ENCODE results near the gene G6PC2. TPM values are rescaled to one million over a fixed set of nuclear protein-coding genes. Genes with fewer than 3 reads are reported as not detected.

The G6PC2 gene
- total and polyA plus RNA-seq, 10 of the 15 experiments (the other 5 are each of a cell fraction or from before 2014, with no cell fraction given): not detected

DNA sequence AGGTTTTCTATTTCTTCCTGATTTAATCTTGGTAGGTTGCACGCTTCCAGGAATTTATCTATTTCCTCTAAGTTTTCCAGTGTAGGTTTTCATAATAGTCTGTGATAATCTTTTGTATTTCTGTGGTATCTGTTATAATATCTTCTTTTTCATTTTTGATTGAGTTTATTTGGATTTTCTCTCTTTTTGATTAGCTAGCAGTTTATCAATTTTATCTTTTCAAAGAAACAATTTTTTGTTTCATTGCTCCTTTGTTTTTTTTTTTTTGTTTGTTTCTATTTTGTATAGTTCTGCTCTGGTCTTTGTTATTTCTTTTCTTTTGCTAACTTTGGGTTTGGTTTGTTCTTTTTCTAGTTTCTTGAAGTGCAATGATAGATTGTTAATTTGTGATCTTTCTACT, 51.3 kb downstream of the G6PC2 start (continued):
- TF ChIP-seq, protein P1, sequence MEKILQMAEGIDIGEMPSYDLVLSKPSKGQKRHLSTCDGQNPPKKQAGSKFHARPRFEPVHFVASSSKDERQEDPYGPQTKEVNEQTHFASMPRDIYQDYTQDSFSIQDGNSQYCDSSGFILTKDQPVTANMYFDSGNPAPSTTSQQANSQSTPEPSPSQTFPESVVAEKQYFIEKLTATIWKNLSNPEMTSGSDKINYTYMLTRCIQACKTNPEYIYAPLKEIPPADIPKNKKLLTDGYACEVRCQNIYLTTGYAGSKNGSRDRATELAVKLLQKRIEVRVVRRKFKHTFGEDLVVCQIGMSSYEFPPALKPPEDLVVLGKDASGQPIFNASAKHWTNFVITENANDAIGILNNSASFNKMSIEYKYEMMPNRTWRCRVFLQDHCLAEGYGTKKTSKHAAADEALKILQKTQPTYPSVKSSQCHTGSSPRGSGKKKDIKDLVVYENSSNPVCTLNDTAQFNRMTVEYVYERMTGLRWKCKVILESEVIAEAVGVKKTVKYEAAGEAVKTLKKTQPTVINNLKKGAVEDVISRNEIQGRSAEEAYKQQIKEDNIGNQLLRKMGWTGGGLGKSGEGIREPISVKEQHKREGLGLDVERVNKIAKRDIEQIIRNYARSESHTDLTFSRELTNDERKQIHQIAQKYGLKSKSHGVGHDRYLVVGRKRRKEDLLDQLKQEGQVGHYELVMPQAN (conservative IDR thresholded peaks at IDR 0.05): no peak
- no peak for TF ChIP-seq ASH2L (IDR thresholded peaks at IDR 0.05; ENCODE audit: borderline replicate concordance, low read depth)
- TF ChIP-seq ZNF622 (IDR thresholded peaks at IDR 0.05): no peak
- no peak for TF ChIP-seq IKZF2 (IDR thresholded peaks at IDR 0.05)
- TF ChIP-seq CBX5 (IDR thresholded peaks at IDR 0.05; ENCODE audit: low read depth): no peak
- TF ChIP-seq ZBED1 (IDR thresholded peaks at IDR 0.05; ENCODE audit: borderline replicate concordance): no peak

DNA sequence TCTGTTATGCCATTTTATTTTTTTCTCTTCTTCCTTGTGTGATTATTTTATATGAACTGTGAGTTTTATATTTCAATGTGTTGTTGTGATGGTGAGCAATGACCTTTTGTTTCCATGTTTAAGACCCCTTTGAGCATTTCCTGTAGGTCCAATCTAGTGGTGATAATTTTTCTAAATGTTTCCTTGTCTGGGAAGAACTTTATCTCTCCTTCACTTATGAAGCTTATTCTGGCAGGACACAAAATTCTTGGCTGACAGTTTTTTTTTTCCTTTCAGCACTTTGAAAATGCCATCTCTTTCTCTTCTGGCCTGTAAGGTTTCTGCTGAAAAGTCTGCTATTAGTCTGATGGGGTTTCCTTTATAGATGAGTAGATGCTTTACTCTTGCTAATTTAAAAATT, 53.2 kb downstream of the G6PC2 start:
- ATAC-seq (no peak), DNase-seq (ENCODE audit: low read depth, low spot score) (no peak), FAIRE-seq (no peak)
- no peaks in the 10 kb centered on the region for H3K4me1 ChIP-seq (ENCODE audit: control insufficient read depth, insufficient read depth, low read length)
- H2AFZ ChIP-seq (ENCODE audit: control insufficient read depth, low read depth, low read length): no peak overlapping the region
- H3K9ac ChIP-seq (ENCODE audit: control insufficient read depth, insufficient read depth, low read length): no peak overlapping the region
- H3K79me2 ChIP-seq (ENCODE audit: control insufficient read depth, insufficient read depth, low read length): no peaks in the 10 kb centered on the region
- H3K27me3 ChIP-seq (replicated peaks in 1 of 2; ENCODE audit: control insufficient read depth in 2 of 2, insufficient read depth in 2 of 2, low read length in 1 of 2): peaks cover 0 to 2% of the 10 kb centered on the region in 2 experiments; a peak in 1 of 4 replicates
- H4K20me1 ChIP-seq (ENCODE audit: control insufficient read depth, insufficient read depth): no peaks in the 10 kb centered on the region
- H3K4me2 ChIP-seq (ENCODE audit: control insufficient read depth, insufficient read depth): no peak overlapping the region
- CTCF ChIA-PET: interaction anchor here (1.0 kb wide), 1 partner anchor 14 kb away, joined by 4 read pairs; no protein-coding TSS in a partner anchor
- intact Hi-C loops (cut with micrococcal nuclease; ENCODE audit: unreplicated experiment): no loop called here
- no peaks in the 10 kb centered on the region; the same call in 2 of the 3 replicates for H3K9me3 ChIP-seq (replicated peaks; ENCODE audit: control insufficient read depth, insufficient read depth, low read length)
- no peak overlapping the region for H3K27ac ChIP-seq (ENCODE audit: control insufficient read depth, insufficient read depth)
- SMC1A ChIA-PET (ENCODE audit: uncharacterized antibody, unreplicated experiment): no interaction called here
- BruUV-seq (replicated peaks): no TSS peak
- RAD21 ChIA-PET (ENCODE audit: unreplicated experiment): no interaction called here
- POLR2A ChIA-PET: no interaction called here
- in situ Hi-C loops (cut with MboI): no loop called here
- no peak overlapping the region for H3K4me3 ChIP-seq
- no peaks in the 10 kb centered on the region for H3K36me3 ChIP-seq (ENCODE audit: control insufficient read depth in 2 of 2, insufficient read depth in 2 of 2, low read length in 1 of 2)
- TF ChIP-seq, protein P2, sequence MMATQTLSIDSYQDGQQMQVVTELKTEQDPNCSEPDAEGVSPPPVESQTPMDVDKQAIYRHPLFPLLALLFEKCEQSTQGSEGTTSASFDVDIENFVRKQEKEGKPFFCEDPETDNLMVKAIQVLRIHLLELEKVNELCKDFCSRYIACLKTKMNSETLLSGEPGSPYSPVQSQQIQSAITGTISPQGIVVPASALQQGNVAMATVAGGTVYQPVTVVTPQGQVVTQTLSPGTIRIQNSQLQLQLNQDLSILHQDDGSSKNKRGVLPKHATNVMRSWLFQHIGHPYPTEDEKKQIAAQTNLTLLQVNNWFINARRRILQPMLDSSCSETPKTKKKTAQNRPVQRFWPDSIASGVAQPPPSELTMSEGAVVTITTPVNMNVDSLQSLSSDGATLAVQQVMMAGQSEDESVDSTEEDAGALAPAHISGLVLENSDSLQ (IDR thresholded peaks at IDR 0.05): no peak
- TF ChIP-seq, protein P3, sequence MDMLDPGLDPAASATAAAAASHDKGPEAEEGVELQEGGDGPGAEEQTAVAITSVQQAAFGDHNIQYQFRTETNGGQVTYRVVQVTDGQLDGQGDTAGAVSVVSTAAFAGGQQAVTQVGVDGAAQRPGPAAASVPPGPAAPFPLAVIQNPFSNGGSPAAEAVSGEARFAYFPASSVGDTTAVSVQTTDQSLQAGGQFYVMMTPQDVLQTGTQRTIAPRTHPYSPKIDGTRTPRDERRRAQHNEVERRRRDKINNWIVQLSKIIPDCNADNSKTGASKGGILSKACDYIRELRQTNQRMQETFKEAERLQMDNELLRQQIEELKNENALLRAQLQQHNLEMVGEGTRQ (IDR thresholded peaks at IDR 0.05; ENCODE audit: borderline replicate concordance, low read depth, low read length): no peak
- TF ChIP-seq SIN3A (IDR thresholded peaks at IDR 0.05; ENCODE audit: low read depth, low read length): no peak
- no peak for TF ChIP-seq POLR2AphosphoS5 (IDR thresholded peaks at IDR 0.05; ENCODE audit: low read length)
- TF ChIP-seq TCF7 (IDR thresholded peaks at IDR 0.05; ENCODE audit: borderline replicate concordance): no peak
- TF ChIP-seq PML (IDR thresholded peaks at IDR 0.05; ENCODE audit: low read length): no peak
- no peak for TF ChIP-seq CEBPB (IDR thresholded peaks at IDR 0.05; ENCODE audit: borderline replicate concordance in 1 of 2, low read depth in 2 of 2, low read length in 2 of 2)
- TF ChIP-seq TCF3 (IDR thresholded peaks at IDR 0.05; ENCODE audit: borderline replicate concordance, insufficient read depth, low read depth, low read length): no peak
- no peak for TF ChIP-seq MEF2A (IDR thresholded peaks at IDR 0.05; ENCODE audit: insufficient read depth, low read depth, low read length)
- no peak for TF ChIP-seq ZSCAN29 (IDR thresholded peaks at IDR 0.05)
- no peak for TF ChIP-seq IKZF2 (IDR thresholded peaks at IDR 0.05)
- TF ChIP-seq, protein P4, sequence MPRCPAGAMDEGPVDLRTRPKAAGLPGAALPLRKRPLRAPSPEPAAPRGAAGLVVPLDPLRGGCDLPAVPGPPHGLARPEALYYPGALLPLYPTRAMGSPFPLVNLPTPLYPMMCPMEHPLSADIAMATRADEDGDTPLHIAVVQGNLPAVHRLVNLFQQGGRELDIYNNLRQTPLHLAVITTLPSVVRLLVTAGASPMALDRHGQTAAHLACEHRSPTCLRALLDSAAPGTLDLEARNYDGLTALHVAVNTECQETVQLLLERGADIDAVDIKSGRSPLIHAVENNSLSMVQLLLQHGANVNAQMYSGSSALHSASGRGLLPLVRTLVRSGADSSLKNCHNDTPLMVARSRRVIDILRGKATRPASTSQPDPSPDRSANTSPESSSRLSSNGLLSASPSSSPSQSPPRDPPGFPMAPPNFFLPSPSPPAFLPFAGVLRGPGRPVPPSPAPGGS (IDR thresholded peaks at IDR 0.05; ENCODE audit: borderline replicate concordance, insufficient read depth, low read depth, low read length, poor library complexity, severe bottlenecking): no peak
- no peak for TF ChIP-seq EGR1 (IDR thresholded peaks at IDR 0.05; ENCODE audit: borderline replicate concordance in 1 of 2, low read depth in 2 of 2, low read length in 2 of 2)
